K562 (cell line): ENCODE results near the gene TMED4. TPM values are rescaled to one million over a fixed set of nuclear protein-coding genes. Genes with fewer than 3 reads are reported as not detected.

Experiments
- ATAC-seq: fragments of 200-7000 bp; cut with Tn5 transposase; 3 replicates; pipeline ENCODE4 v1.9.1; 2020; ENCODE audit warnings: moderate library complexity
- BruUV-seq: library from RNA; stranded (reverse); fragments of 400-500 nt; replicated peaks from 2 replicates; lab custom pipeline; 2021; lab: Mats Ljungman, UMichigan
- CTCF ChIA-PET: fragments of 300-600 bp; formaldehyde crosslinking; extraction: SDS; loops from one replicate; lab custom pipeline; 2021; ENCODE audit warnings: low intra/inter-chr PET ratio; lab: Yijun Ruan, JAX
- POLR2A ChIA-PET: fragments of 300-600, 350-650 bp; sonication (Branson Sonifier 250); formaldehyde crosslinking; extraction: SDS; loops from one replicate; lab custom pipeline; 2021; ENCODE audit warnings: antibody characterized with exemption, inconsistent platforms; lab: Yijun Ruan, JAX
- DNase-seq, 4 experiments: peaks; one replicate each; pipeline versions ENCODE4 v3.0.0 to v3.0.0-alpha.2; 2011 to 2018; ENCODE audit warnings: low spot score in 3 of 4, mixed read lengths in 3 of 4; ENCODE audit errors: extremely low read depth in 1 of 4
- FAIRE-seq: peaks from 2 replicates; lab custom pipeline; 2011; peaks lifted over from hg19 to GRCh38; lab: Jason Lieb, UNC
- H2AFZ ChIP-seq: 2 replicates; pipeline ENCODE4 v1.6.0; 2011; ENCODE audit warnings: low read depth, low read length, control low read depth, inconsistent platforms
- H3K27ac ChIP-seq: fragments of 200-600 bp; 3 replicates; pipeline ENCODE4 v1.8.0; 2011; ENCODE audit warnings: low read depth, mild to moderate bottlenecking, control low read depth, inconsistent platforms, low read length, moderate library complexity, mixed read lengths; ENCODE audit errors: extremely low read depth
- H3K27me3 ChIP-seq, 2 experiments: fragments of 300-600 bp in 1 of 2; 2 replicates in 1 of 2; 3 replicates in 1 of 2; pipeline versions ENCODE4 v1.6.0 to v1.8.0; 2011; ENCODE audit warnings: inconsistent platforms in 2 of 2, low read length in 2 of 2, mild to moderate bottlenecking in 1 of 2, mixed read lengths in 1 of 2, moderate library complexity in 1 of 2; ENCODE audit not compliant: control insufficient read depth in 2 of 2, insufficient read depth in 2 of 2
- H3K36me3 ChIP-seq: fragments of 300-600 bp; 3 replicates; pipeline ENCODE4 v1.8.0; 2011; ENCODE audit warnings: mild to moderate bottlenecking, low read length, inconsistent platforms; ENCODE audit not compliant: control insufficient read depth, insufficient read depth
- H3K4me1 ChIP-seq, 2 experiments: fragments of 200-600 bp in 1 of 2; replicated peaks in 1 of 2; 2 replicates in 1 of 2; 3 replicates in 1 of 2; pipeline versions ENCODE4 v1.5.1 to v1.8.0; 2011; ENCODE audit warnings: inconsistent platforms in 2 of 2, low read length in 2 of 2, mild to moderate bottlenecking in 1 of 2, mixed read lengths in 1 of 2, moderate library complexity in 1 of 2; ENCODE audit not compliant: control insufficient read depth in 2 of 2, insufficient read depth in 2 of 2
- H3K4me2 ChIP-seq: 2 replicates; pipeline ENCODE4 v1.6.1; 2011; ENCODE audit warnings: low read length, control low read depth, inconsistent platforms, mixed read lengths; ENCODE audit not compliant: insufficient read depth
- H3K4me3 ChIP-seq: fragments of 200-600 bp; sonication (generic), shearing (Covaris generic); 2 replicates; pipeline ENCODE4 v1.5.1; 2016; ENCODE audit warnings: control low read depth, inconsistent platforms
- H3K79me2 ChIP-seq: fragments of 200-600 bp; 3 replicates; pipeline ENCODE4 v1.8.0; 2011; ENCODE audit warnings: low read length, inconsistent platforms; ENCODE audit not compliant: control insufficient read depth, insufficient read depth
- H3K9ac ChIP-seq, 2 experiments: 2 replicates each; pipeline versions ENCODE4 v1.6.0 to v1.6.1; 2011; ENCODE audit warnings: low read depth in 2 of 2, low read length in 2 of 2, control low read depth in 1 of 2, inconsistent platforms in 1 of 2, mild to moderate bottlenecking in 1 of 2, mixed read lengths in 1 of 2; ENCODE audit not compliant: insufficient read depth in 1 of 2
- H3K9me1 ChIP-seq: one replicate; pipeline ENCODE4 v1.6.0; 2011; ENCODE audit warnings: inconsistent platforms, mild to moderate bottlenecking, low read length, moderate library complexity; ENCODE audit not compliant: control insufficient read depth, insufficient read depth
- H3K9me3 ChIP-seq: replicated peaks from 2 replicates; pipeline ENCODE4 v1.5.1; 2011; ENCODE audit warnings: low read depth, low read length, inconsistent platforms; ENCODE audit not compliant: control insufficient read depth, insufficient read depth
- H4K20me1 ChIP-seq: replicated peaks from 2 replicates; pipeline ENCODE4 v1.6.1; 2011; ENCODE audit warnings: low read length, inconsistent platforms, mixed read lengths; ENCODE audit not compliant: control insufficient read depth, insufficient read depth
- ARNT ChIP-seq, 2 experiments: fragments of 450-650 bp; IDR thresholded peaks; 2 replicates each; pipeline ENCODE4 v1.6.1; 2016; ENCODE audit warnings: mild to moderate bottlenecking in 1 of 2
- FOXJ3 ChIP-seq: sonication (generic); formaldehyde crosslinking; IDR thresholded peaks from 2 replicates; pipeline ENCODE4 v1.4.0; 2020; ENCODE audit warnings: mild to moderate bottlenecking, missing genetic modification reagents
- HDGF ChIP-seq: fragments of 450-650 bp; IDR thresholded peaks from 2 replicates; pipeline ENCODE4 v1.6.1; 2016
- LARP7 ChIP-seq: fragments of 450-650 bp; IDR thresholded peaks from 2 replicates; pipeline ENCODE4 v1.6.1; 2016
- MYBL2 ChIP-seq, 2 experiments: fragments of 450-650 bp in 1 of 2; sonication (generic) in 1 of 2; formaldehyde crosslinking in 1 of 2; IDR thresholded peaks; 2 replicates each; pipeline versions ENCODE4 v1.6.1 to v1.8.1; 2017 to 2022; ENCODE audit warnings: borderline replicate concordance in 1 of 2, inconsistent platforms in 1 of 2, low read depth in 1 of 2, mild to moderate bottlenecking in 1 of 2, missing genetic modification reagents in 1 of 2, moderate library complexity in 1 of 2
- MYC ChIP-seq, 2 experiments: fragments of 250-450 bp in 1 of 2; sonication (Bioruptor Pico) in 1 of 2; IDR thresholded peaks; 2 replicates each; pipeline versions ENCODE4 v1.5.1 to v1.6.1; 2012 to 2021; ENCODE audit warnings: low read depth in 2 of 2, borderline replicate concordance in 1 of 2, improper control_type of control experiment in 1 of 2, low read length in 1 of 2, mild to moderate bottlenecking in 1 of 2, moderate library complexity in 1 of 2
- NR4A1 ChIP-seq, 2 experiments: fragments of 250-450 bp in 1 of 2; fragments of 450-650 bp in 1 of 2; sonication (Bioruptor Pico) in 1 of 2; IDR thresholded peaks; 2 replicates each; pipeline versions ENCODE4 v1.4.0 to v1.6.1; 2016 to 2020; ENCODE audit warnings: mild to moderate bottlenecking in 2 of 2, missing compliant biosample characterization in 1 of 2, missing genetic modification characterization in 1 of 2, moderate library complexity in 1 of 2
- RAD21 ChIP-seq, 2 experiments: fragments of 250-450 bp in 1 of 2; fragments of 450-650 bp in 1 of 2; sonication (Bioruptor Pico) in 1 of 2; formaldehyde crosslinking in 1 of 2; IDR thresholded peaks in 1 of 2; conservative IDR thresholded peaks in 1 of 2; 2 replicates each; pipeline versions ENCODE4 v1.4.0 to v1.8.0; 2020 to 2022; ENCODE audit warnings: mild to moderate bottlenecking in 2 of 2, moderate library complexity in 1 of 2
- SP2 ChIP-seq: IDR thresholded peaks from 2 replicates; pipeline ENCODE4 v1.6.1; 2011; ENCODE audit warnings: mild to moderate bottlenecking, low read depth, low read length, moderate library complexity; ENCODE audit not compliant: poor library complexity, severe bottlenecking; ENCODE audit errors: extremely low read depth
- SRSF1 ChIP-seq: fragments of 200-400 bp; formaldehyde crosslinking; IDR thresholded peaks from 2 replicates; pipeline ENCODE4 v1.6.1; 2017; ENCODE audit warnings: mild to moderate bottlenecking, low read depth, low read length, moderate library complexity
- THRAP3 ChIP-seq: fragments of 450-650 bp; IDR thresholded peaks from 2 replicates; pipeline ENCODE4 v1.6.1; 2016; ENCODE audit warnings: mild to moderate bottlenecking, inconsistent platforms, borderline replicate concordance
- TSC22D4 ChIP-seq: fragments of 450-650 bp; IDR thresholded peaks from 2 replicates; pipeline ENCODE4 v1.6.1; 2016; ENCODE audit warnings: missing genetic modification characterization, missing biosample characterization, control low read depth
- ZFX ChIP-seq: sonication (generic); formaldehyde crosslinking; IDR thresholded peaks from 2 replicates; pipeline ENCODE4 v1.8.0; 2022; ENCODE audit warnings: mild to moderate bottlenecking, missing genetic modification reagents, moderate library complexity
- ZNF561 ChIP-seq: fragments of 450-650 bp; formaldehyde crosslinking; conservative IDR thresholded peaks from 2 replicates; pipeline ENCODE4 v1.4.0; 2020; ENCODE audit warnings: mild to moderate bottlenecking, moderate library complexity
- ZNF644 ChIP-seq: fragments of 200-800 bp; sonication (Bioruptor generic); IDR thresholded peaks from 2 replicates; pipeline ENCODE4 v1.6.1; 2016; ENCODE audit warnings: low read depth, missing genetic modification characterization, missing compliant biosample characterization
- WGBS: fragments of 100-300 bp; shearing (Covaris generic); methylation state at CpG from one replicate; pipeline ENCODE4 v1.1.6; 2016; ENCODE audit warnings: low coverage, mixed read lengths; ENCODE audit not compliant: insufficient coverage; ENCODE audit errors: missing lambda C conversion rate; 5-methylcytosine and 5-hydroxymethylcytosine counted together
- in situ Hi-C: fragments of 300-500 bp; cut with MboI; formaldehyde crosslinking; loops from 4 replicates; pipeline ENCODE4 v1.15.0; 2018; ENCODE audit warnings: inconsistent platforms, mixed read lengths
- intact Hi-C: fragments of 100-400 bp; cut with micrococcal nuclease; formaldehyde crosslinking; loops from 2 replicates; pipeline ENCODE4 v1.14.2; 2022
- polyA plus RNA-seq, 8 experiments: library from polyadenylated mRNA; depleted of rRNA in 4 of 8; stranded (reverse) in 5 of 8; unstranded in 3 of 8; fragments of >200 nt; fragmentation: Nextera tagmentation in 2 of 8; fragmentation: Illumina TruSeq in 1 of 8; extraction: Ambion mirVana in 2 of 8; extraction: Trizol in 1 of 8; gene quantifications; 2 replicates each; pipeline versions ENCODE4 v1.2.1 to v1.2.3, GENCODE V29; 2011 to 2014; ENCODE audit warnings: inconsistent platforms in 1 of 8, missing spikeins in 1 of 8
- total RNA-seq, 7 experiments: library from RNA; depleted of rRNA in 6 of 7; stranded (reverse); fragments of >200 nt in 6 of 7; fragmentation: Illumina TruSeq in 2 of 7; extraction: Trizol in 2 of 7; gene quantifications; 2 replicates each; pipeline versions ENCODE4 v1.2.1 to v1.2.3, GENCODE V29; 2011 to 2021; ENCODE audit warnings: low replicate concordance in 1 of 7
- TF ChIP-seq, protein P1 (sequence below): IDR thresholded peaks from 3 replicates; pipeline ENCODE4 v1.6.1; 2011; ENCODE audit warnings: borderline replicate concordance, mild to moderate bottlenecking, moderate library complexity; ENCODE audit not compliant: insufficient read length; ENCODE audit errors: extremely low read depth

TMED4 gene
- total and polyA plus RNA-seq, 9 of the 15 experiments (the other 6 are each of a cell fraction or from before 2014, with no cell fraction given), result 20.3 to 64.0 (median 42.1) TPM

DNA sequence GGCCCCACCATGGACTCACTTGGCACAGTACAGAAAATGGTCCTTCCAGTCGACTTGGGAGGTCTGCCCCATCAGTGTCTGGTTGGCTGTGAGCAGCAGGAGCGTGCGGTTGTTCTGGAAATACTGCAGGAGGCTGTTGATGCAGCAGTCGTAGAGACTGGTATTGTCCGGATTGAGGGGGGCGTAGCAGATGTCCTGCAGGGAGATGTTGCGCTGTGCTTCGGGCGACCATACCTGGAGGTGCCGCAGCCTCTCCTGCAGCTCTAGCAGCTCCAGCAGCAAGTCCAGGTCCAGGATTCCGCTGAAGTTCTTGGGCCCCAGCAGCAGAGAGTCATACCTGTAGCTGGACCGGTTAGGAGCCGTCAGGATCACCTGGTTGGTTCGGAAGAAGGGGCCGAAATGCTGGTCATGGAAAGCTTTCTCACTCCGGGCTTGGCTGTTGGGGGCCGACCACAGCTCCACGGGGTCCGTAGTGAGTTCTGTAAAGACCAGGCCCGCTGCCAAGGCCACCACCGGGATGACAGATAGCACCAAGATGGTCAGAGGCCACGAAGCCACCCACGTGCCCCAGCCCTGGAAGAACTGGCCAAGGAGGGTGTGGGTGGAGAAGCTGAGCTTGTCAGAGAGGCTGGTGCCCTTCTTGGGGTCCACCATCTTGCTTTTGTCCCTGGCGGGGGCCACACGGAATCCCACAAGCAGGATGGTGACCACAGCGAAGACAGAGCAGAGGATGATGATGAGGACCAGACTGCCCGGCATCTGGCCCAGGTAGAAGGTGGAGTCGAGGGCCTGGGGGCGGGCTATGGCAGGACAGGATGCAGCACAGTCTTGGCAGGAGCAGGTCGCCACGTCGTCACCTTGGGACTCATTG lies 43.0 kb downstream of the TMED4 start:
- Histone ChIP-seq H3K9me1 (no peaks in the 10 kb centered on the region), H3K36me3 (no peaks in the 10 kb centered on the region), H3K27ac (no peak overlapping the region), H3K4me2 (no peak overlapping the region), H3K79me2 (no peaks in the 10 kb centered on the region), H3K4me1 (peaks cover 3 to 46% of the 10 kb centered on the region in 2 experiments; a peak in 4 of 5 replicates), H2AFZ (0 out of 2 replicates have a peak overlapping the region, but pooled peaks have one; percentile 19), H3K9me3 (no peaks in the 10 kb centered on the region), H3K9ac (0 out of 4 replicates have a peak overlapping the region, but pooled peaks of 1 of the 2 experiments have one; percentile 65), H3K27me3 (no peaks in the 10 kb centered on the region), H4K20me1 (no peaks in the 10 kb centered on the region), H3K4me3 (no peak overlapping the region)
- peak in 1 of 4 experiments; percentile 6 for DNase-seq
- CTCF ChIA-PET, result no interaction called here
- ATAC-seq, result no peak
- no TSS peak for BruUV-seq
- WGBS, result 41% methylated on average over 28 of the region's 32 CpGs
- no peak for FAIRE-seq
- intact Hi-C loops, result no loop called here
- in situ Hi-C loops, result no loop called here
- POLR2A ChIA-PET, result interaction anchor here (0.9 to 1.4 kb wide), 2 partner anchors 9 to 24 kb away, joined by 3 read pairs; no protein-coding TSS in a partner anchor
- TF ChIP-seq SP2 (no peak), SRSF1 (no peak), RAD21 (CRISPR knock-in tag; conservative IDR thresholded peaks at IDR 0.05 in 1 of 2, IDR thresholded peaks at IDR 0.05 in 1 of 2) (no peak), THRAP3 (no peak), LARP7 (no peak), MYC (IDR thresholded peaks at IDR 0.05; ENCODE audit: low read depth, low read length) (no peak), MYC (CRISPR knock-in tag; IDR thresholded peaks at IDR 0.05; ENCODE audit: borderline replicate concordance, low read depth) (no peak), ZNF561 (CRISPR knock-in tag) (no peak), MYBL2 (IDR thresholded peaks at IDR 0.05; ENCODE audit: low read depth) (no peak), MYBL2 (CRISPR knock-in tag; IDR thresholded peaks at IDR 0.05; ENCODE audit: borderline replicate concordance) (no peak), FOXJ3 (CRISPR knock-in tag) (no peak), HDGF (no peak), NR4A1 (CRISPR knock-in tag; IDR thresholded peaks at IDR 0.05) (no peak), NR4A1 (tag; IDR thresholded peaks at IDR 0.05) (no peak), ZNF644 (tag) (no peak), ARNT (IDR thresholded peaks at IDR 0.05) (no peak), ZFX (CRISPR knock-in tag) (no peak), TSC22D4 (tag) (no peak)
- TF ChIP-seq, protein P1, sequence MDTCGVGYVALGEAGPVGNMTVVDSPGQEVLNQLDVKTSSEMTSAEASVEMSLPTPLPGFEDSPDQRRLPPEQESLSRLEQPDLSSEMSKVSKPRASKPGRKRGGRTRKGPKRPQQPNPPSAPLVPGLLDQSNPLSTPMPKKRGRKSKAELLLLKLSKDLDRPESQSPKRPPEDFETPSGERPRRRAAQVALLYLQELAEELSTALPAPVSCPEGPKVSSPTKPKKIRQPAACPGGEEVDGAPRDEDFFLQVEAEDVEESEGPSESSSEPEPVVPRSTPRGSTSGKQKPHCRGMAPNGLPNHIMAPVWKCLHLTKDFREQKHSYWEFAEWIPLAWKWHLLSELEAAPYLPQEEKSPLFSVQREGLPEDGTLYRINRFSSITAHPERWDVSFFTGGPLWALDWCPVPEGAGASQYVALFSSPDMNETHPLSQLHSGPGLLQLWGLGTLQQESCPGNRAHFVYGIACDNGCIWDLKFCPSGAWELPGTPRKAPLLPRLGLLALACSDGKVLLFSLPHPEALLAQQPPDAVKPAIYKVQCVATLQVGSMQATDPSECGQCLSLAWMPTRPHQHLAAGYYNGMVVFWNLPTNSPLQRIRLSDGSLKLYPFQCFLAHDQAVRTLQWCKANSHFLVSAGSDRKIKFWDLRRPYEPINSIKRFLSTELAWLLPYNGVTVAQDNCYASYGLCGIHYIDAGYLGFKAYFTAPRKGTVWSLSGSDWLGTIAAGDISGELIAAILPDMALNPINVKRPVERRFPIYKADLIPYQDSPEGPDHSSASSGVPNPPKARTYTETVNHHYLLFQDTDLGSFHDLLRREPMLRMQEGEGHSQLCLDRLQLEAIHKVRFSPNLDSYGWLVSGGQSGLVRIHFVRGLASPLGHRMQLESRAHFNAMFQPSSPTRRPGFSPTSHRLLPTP, result no peak
